ENCODE results near the gene ALDH1L1.

The ALDH1L1 gene

GRCh38 chr3:126135071-126135405 is 45.3 kb downstream of the ALDH1L1 start:
- DNase-seq = no peak

- peak in 36 of 56 donors; percentile 5 to 75 (median 29) for DNase-seq
Observed at GRCh38 chr3:126134219-126134975, 46.0 kb downstream of the ALDH1L1 start.

- DNase-seq = no peak
Observed at GRCh38 chr3:126133606-126134005, 46.8 kb downstream of the ALDH1L1 start.

GRCh38 chr3:126132751-126133511 is 47.5 kb downstream of the ALDH1L1 start:
- peak in 12 of 56 donors; percentile 7 to 52 (median 24) for DNase-seq

GRCh38 chr3:126131881-126132750 is 48.3 kb downstream of the ALDH1L1 start:
- peak in 1 of 56 donors; percentile 31 for DNase-seq

- no peak for DNase-seq
Observed at GRCh38 chr3:126130981-126131745, 49.2 kb downstream of the ALDH1L1 start.

- DNase-seq = no peak
Observed at GRCh38 chr3:126130081-126130855, 50.1 kb downstream of the ALDH1L1 start.

GRCh38 chr3:126129398-126129891 is 50.9 kb downstream of the ALDH1L1 start:
- DNase-seq = no peak

GRCh38 chr3:126128504-126129397 is 51.6 kb downstream of the ALDH1L1 start:
- no peak for DNase-seq

- DNase-seq = no peak
Observed at GRCh38 chr3:126127904-126128303, 52.5 kb downstream of the ALDH1L1 start.

GRCh38 chr3:126127452-126127851 is 52.9 kb downstream of the ALDH1L1 start:
- no peak for DNase-seq

GRCh38 chr3:126126811-126127431 is 53.5 kb downstream of the ALDH1L1 start:
- DNase-seq = no peak

- no peak for DNase-seq
Observed at GRCh38 chr3:126126286-126126685, 54.1 kb downstream of the ALDH1L1 start.

GRCh38 chr3:126125781-126126251 is 54.6 kb downstream of the ALDH1L1 start:
- DNase-seq = no peak

GRCh38 chr3:126125341-126125740 is 55.0 kb downstream of the ALDH1L1 start:
- DNase-seq = no peak

- DNase-seq = no peak
Observed at GRCh38 chr3:126124896-126125295, 55.5 kb downstream of the ALDH1L1 start.

- DNase-seq = no peak
Observed at GRCh38 chr3:126124148-126124868, 56.1 kb downstream of the ALDH1L1 start.

GRCh38 chr3:126121632-126122031 is 58.8 kb downstream of the ALDH1L1 start:
- no peak for DNase-seq
